SK-N-DZ (cell line): ENCODE measurements around the gene GPHN. TPM values are rescaled to one million over a fixed set of nuclear protein-coding genes. Genes with fewer than 3 reads are reported as not detected.

ENCODE experiments used
- DNase-seq: peaks from one replicate; pipeline ENCODE4 v3.0.0-alpha.2; 2015; ENCODE audit warnings: low spot score
- polyA plus RNA-seq, 2 experiments: library from polyadenylated mRNA; depleted of rRNA; stranded (reverse); fragments of >200 nt; gene quantifications; 2 replicates each; pipeline ENCODE4 v1.2.3, GENCODE V29; 2014

The GPHN gene
- 21.9 and 48.5 TPM in 2 replicates for polyA plus RNA-seq (2014; cell fraction: cytosol; rRNA removed)
- polyA plus RNA-seq (2014; cell fraction: nucleus; rRNA removed): 16.7 and 18.9 TPM in 2 replicates

DNA sequence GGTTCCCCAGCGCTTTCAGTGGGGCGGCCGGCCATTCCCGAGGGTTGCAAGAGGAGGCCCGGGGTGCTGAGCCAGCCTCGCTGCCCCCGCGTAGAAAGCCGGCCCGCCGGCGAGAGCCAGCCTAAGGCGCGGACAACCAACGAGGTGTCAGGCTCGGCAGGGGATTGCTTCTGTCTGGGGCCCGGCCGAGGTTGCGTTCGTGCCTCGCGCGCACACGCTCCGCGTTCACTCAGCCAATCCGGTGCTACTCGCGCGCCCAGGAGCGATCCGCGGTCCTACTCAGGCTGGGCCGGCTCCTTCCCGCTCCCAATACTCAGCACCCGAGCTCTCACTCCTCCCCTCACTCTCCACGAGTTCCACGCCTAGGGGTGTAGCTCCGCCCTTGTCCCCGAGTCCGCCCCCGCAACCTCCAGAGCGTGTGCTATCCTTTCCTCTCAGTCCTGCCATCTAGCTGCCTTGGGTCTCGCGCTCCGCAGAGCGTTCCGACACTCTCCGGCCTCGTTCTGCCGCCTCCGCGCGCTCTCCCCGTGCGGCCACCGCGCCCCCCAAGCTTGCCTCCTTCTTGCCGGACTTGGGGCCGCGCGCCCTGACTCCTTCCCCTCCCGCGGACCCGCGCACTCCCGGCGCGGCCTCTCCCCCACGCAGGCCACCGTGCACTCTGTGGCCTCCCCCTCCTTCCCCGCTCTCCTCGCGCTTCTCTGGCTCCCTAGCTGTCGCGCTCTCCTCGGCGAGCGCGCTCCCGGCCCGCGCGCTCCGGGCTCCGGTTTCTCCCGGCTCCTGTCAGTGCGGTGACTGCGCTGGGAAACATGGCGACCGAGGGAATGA lies at the start of gene GPHN:
TSS of gene GPHN (plus strand) at position 426 of the 825 bp plus-strand sequence.
- peak; percentile 98 for DNase-seq

DNA sequence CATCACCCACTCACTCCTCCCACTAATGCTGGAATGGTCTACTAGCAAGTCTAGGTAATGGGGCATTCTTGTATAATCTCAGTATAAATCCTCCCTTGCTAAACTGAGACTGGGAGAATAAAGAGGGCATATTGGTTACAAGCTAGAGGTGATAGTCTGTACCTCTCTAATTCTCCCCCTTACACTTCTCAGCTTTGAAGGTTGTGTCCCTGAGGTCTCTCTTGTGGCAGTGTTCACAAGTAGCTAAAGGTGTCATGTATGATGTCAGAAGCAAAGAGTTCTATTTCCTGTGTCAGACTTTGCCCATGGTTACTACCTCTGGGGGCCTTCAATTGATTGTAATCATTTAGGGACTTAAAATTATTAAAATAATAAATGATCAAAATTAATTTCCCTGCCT lies 48.3 kb upstream of the GPHN start:
- no peak for DNase-seq

DNA sequence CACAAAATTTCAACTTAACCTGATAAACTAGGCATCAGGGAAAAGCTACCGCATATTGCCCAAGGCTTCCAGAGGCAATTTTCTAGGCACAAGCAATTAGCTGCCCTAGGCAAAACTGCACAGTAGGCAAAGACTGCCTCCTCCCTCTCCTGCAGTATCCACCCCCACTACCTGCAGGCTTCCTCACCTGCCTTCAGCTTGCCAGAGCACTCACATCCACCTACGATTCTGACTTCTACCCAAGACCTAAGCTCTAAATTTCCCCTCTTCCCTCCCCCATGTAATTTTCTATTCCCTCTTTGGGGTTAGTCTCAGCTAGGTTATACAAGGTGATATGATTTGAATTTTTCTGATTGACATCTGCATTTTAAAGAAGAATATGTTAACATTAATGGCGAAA lies 43.7 kb upstream of the GPHN start:
- DNase-seq: no peak

DNA sequence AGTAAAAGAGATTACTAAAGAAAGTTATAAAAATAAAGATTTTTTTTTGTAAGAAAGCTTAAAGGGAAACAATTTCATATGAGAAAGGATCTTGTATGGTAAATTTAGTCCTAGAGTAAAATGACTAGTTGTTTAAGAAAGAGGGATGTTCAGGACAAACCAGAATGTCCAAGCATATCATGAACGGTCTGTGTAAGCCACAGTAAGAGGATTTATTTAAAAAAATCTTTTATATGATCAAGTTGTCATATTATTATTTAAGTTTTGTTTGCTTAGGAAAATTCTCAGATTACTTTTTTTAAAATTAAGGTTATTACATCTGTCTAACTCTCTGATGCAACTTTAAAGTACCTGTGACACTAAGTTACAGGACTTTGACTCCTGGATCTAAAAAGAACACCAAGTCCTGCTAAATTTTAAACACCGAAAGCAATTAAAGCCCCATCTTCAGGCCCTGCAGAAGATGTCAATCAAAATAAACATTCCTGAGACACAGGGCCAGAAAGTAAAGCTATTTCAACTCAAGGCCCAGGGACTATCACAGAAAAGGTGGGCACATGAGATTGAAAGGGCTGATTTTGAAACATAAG lies 39.1 kb upstream of the GPHN start:
- no peak for DNase-seq

DNA sequence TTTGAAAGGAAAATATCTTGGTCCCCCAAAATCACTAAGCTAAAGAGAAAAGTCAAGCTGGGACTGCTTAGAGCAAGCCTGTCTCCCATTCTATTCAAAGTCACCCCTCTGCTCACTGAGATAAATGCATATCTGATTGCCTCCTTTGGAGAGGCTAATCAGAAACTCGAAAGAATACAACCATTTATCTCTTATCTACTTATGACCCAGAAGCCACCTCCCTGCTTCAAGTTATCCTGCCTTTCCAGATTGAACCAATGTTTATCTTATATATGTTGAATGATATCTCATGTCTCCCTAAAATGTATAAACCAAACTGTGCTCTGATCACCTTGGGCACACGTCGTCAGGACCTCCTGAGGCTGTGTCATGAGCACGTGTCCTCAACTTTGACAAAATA lies 36.4 kb upstream of the GPHN start:
- DNase-seq: no peak

DNA sequence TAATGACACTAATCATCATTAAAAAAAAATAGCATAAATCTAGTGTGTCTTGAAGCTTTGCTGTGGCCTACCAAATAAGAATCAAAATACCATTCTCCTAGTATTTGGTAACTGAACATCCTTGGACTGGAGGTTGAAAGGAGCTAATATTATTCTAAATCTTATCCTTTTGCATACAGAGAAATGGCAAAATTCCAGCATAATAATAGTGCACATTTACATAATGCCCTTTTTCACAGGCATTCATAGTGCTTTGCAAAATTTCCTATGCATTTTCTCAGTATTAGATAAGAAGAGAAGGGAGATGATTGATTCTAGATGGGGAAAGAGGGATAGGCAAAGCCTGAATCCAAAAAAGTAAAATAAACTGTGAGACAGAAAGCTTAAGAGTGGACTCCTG lies 35.7 kb upstream of the GPHN start:
- DNase-seq: no peak

DNA sequence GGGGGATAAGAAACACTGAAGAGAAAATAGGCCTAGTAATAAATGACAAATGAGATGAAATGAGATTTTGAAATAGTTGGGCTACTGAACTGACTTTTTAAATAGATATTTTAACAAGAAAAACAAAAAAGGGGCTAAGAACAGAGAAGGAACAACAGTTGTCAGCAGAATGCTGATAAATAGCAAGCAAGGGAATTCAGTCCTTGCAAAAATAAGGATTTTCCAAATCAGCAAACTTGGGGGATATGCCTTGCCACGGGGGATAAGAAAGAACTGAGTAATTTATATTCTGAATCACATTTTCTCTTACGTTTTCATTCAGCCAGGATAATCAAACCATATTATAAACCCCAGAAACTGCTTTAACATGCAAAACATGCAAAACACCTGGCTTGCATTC lies 34.7 kb upstream of the GPHN start:
- no peak for DNase-seq

DNA sequence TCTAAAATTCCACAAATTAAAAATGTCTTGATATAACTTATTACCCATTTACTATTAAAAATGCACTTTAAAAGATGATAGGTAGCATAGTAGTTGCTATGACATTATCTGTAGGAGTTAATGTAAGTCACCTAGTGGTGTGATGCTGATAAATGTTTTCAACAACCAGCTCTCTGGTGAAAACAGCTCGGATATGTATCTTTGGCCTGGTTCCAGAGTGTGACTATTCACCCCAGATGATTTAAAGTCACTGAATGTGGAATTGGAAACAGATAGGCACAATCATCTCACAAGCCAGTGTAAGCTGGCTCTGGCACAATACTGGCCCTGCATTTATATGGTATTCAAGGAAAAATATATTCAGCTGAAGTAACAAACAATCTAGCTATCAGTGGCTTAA lies 31.0 kb upstream of the GPHN start:
- peak; percentile 42 for DNase-seq

DNA sequence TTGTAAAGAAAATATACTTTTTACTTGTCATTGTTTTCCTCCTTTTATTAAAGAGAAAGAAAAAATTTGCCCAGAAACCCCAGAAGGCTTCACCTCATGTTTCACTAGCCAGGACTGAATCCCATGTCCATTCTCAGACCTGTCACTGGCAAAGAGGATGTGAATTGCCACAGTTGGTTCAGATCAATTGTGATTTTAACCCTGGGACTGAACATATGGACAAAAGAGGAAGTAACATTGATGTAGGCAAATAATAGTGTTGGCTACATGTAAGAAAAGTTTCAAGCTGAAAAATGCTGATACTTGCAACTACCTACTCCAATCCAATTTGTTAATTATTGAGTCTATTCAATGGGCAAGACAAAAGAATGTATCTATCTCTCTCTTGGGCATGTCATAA lies 30.4 kb upstream of the GPHN start:
- no peak for DNase-seq

DNA sequence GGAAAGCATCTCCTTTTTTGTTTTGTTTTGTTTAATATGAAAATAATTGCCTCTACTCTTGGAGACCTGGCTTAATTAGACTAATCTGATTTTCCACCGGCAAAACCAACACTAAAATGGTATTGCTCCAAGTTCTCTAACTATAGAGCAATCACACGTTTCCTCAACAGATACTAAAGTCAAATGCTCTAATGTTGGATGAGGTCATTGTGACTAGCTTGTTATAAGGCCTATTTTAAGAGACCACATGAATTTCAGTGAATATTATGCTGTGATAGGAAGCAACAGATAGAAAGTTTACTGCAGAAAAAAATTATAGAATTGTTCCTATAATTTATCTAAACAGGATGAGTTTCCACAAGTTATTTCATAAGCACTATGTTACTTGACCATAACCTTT lies 25.1 kb upstream of the GPHN start:
- DNase-seq: no peak

DNA sequence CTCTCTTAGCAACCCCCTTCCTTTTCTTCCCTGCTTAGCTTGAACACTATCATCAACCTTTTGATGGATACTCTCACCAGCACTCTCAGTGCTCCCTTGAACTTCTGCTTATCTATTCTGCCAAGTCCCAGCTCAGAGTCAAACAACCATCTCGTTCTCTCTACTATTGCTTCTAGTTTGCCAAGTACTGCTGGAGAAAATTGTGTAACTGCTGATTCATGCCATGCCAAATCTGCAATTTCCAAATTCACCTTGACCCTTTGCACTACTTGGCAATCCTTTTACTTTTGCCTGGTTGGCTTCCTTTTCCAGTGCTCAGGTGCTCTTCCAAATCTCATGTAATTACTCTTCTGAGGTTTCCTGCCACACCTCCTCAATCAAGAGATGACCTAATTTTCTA lies 24.6 kb upstream of the GPHN start:
- no peak for DNase-seq

DNA sequence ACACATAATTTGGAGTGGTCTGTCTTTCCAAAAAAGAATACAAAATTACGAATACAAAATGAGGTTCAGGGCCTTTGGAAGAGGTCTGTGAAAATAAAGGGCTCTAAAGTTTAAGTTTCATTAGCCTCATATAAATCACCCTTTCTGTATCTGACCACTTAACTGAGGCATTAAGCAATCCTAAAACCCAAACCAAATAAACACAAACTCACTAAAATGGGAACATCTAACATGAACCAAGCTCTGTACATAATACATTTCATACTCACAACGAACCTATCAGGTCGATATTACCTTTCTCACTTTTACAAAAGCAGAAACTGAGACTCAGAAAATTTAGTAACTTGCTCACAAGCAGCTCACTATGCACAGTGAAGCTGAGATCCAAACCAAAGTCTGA lies 22.9 kb upstream of the GPHN start:
- no peak for DNase-seq

DNA sequence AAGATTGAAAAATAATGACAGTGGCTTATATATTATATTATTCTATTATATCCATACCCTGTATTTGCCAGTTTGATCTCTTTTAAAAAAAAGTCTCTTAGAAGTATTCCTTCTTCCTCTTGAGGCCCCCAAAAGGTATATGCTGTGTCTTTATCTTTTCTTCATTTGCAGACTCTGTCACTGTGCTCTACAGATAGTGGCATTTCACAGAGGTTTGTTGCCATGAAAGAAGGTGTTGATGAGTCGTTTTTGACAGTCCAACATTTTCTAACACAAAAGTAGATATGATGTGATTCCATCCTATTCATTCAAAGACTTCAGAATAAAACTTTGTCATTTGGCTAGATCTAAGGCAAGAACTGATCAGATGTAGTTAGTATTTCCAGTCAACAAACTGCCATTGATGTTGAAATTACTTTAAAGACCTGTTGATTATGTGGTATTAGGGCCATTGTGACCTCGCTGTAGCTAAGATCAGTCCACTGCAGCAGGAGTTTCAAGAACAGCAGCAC lies 22.0 kb upstream of the GPHN start, which contains the start of gene CCDC196:
TSS of gene CCDC196 (plus strand) at position 462 of the 512 bp plus-strand sequence. CDS start 132 bp downstream, outside the sequence.
- DNase-seq: no peak

DNA sequence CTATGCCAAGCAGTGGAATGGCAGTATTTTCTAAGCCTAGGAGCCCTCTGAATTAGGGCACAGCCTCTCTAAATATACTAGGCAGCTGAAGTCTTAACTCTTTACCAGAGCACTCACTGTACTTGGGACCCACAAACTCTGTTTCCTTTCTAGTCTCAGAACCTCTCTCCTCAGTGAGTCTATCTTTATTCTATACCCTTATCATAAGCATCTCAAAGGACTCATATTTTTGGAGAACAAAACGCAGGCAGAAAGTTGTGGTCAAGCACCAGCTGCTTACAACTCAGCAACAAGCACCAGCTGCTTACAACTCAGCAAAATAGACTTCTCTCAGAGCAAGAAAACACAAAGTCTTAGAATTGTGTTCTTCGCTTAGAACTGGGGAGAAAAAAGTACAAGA lies 20.8 kb upstream of the GPHN start:
- no peak for DNase-seq

DNA sequence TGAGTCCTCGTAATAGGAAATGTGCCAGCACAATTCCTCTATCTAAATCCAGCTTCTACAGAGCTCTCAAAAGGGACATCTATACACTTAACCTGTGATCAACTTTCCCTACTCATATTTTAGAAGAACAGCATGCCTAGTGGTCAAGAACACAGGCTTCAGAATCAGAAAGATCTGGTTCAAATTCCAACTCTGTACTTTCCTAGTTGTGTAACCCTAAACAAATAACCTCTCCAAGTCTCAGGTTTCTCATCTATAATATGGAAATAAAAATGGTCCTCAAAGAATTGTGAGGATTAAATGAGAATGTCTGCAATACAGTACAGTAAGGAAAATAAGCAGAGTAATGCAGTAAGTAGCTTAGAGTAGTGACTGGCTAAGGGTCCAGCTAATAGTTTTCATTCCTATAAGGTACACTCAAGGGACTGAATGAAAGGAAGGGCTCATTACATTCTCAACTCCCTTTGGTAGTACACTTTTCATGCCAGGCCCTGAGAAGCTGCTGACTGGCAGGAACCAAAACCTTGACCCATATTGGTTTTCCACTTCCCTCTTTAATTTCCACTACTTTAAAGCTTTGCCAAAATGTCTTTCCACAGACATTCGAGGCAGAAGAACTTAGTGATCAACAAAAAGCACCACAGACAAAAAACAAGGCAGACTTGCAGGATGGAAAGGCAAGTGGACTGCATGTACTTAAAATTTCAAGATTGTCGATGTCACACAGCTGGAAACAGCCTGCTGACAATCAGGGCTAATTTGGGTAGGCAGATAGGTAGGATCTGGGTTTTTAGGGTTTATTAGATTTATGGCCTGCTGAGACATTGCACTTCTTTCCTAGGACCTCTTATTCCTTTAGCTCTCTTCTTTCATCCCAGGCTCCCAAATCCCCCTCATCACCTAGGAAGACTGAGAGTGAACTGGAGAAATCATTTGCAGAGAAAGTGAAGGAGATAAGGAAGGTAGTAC lies 17.5 kb upstream of the GPHN start:
- DNase-seq: peak; percentile 91

DNA sequence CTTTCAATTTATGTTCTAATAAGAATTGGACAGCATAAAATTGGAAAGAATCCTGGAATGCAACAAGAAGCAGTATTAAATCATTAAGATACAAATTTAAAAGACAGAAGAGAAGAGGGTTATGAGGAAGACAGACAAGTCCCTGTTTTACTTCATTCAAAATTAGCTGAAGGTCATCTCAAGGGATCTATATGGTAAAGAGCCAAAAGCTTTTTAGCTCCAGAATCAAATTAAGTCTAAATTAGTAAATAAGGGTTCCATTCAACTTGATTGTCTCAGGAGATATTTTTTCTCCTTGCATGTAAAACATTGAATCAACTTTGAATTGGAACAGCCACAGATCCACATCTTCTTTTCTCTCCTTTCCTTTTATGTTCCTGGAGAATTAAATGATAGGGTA lies 14.2 kb upstream of the GPHN start:
- DNase-seq: peak; percentile 88

DNA sequence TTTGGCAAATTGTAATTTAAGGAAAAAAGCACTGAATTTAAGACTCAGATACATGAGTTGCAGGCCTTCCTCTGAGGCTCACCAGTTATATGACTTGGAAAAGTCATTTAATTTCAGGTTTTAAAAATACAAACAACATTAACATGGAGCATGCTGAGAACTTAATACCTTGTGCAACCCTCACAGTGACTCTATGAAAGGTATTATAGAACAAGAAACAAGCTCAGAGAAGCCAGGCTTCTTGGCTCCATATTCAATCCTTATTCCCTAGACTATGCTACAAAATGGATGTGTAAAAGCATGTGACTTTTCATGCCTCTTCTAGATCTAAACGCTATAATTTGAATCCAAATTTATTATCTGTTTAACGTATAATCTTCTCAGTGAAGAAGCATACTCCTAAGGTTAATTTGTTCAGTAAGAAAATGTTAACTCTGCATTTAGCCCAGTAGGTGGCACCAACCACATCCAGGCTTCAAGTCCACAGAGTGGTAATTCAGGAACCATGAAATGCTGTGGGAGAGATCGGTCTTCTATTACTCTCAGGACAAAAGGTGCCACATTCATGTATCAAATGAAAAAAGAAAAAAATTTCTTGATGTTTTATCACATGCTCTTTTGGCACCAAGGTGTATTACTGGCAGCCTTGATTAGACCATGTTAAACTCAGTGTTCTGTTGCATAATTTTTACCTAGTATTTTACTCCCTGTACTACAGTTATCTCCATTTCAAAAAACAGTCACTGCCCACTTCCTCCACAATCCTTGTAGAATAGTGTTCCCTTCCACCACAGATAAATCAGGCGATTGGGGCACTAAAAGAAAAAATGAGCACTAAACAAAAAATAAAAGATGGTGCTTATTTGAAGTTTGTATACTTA lies 12.5 kb upstream of the GPHN start:
- peak; percentile 77 for DNase-seq

DNA sequence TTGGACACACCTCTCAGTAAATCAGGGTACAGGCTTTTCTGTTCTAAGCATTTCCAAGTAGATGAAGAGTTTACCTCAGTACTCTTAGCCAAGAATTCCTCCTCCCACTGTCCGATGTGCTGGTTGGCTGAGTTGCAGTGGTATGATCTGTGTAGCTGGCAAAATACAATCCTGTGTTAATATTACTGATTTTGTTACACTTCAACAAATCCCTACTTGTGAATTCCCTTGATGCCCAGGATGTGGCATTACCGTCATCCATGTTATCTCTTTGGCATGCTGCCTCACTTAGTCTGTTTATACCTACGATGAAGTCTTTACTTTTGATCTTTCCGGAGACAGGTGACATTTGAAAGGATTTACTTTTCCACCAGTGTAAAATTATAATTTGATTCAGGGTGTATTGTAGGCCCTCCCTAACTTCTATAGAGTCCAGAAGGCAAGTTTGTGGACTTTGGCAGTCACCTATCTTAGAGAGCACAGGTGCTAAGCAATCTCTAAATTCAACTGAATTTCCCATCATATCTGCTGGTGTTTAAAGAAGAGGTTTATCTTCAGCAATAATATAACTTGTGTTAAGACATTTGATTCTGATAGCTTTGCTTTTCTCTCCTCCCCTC lies 11.6 kb upstream of the GPHN start:
- DNase-seq: no peak

DNA sequence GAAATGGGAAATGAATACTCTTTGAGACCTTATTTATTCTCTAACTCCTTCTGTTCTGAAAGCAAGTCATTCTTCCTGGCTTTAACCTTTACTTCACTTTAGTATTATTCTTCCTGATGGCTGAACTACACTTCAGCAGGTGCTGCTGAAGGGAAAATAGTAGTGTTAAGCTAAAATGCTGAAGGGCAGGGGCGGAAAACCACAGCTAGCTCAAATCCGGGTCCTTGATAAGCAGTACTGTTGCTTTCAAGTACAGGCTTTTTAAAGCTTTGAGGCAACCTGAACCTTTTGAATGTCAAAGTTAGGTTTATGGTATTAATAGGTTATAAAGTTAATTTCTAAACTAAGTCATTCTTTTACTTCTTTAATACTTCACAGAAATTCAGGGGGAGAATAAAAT lies 11.0 kb upstream of the GPHN start:
- DNase-seq: no peak

DNA sequence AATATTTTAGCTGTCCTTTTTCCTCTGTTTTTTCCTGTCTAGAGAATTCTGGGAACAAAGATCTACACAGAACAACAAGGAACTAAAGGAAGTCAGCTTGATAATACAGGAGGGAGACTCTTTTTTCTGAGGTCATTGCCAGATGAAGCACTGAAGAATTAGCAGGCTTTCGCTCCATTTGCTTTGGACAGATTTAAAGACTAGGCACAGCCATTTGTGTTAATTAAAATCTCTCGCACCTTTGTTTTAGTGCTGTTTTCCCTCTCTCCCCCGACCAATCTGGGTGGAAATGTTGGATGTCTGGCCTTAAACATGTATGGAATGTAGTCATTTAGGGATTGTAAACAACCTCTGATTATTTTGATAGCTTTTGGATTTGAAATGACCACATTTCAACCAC lies 9.6 kb upstream of the GPHN start:
- no peak for DNase-seq
